Measurements from ENCODE around the gene NOS2.

DNA sequence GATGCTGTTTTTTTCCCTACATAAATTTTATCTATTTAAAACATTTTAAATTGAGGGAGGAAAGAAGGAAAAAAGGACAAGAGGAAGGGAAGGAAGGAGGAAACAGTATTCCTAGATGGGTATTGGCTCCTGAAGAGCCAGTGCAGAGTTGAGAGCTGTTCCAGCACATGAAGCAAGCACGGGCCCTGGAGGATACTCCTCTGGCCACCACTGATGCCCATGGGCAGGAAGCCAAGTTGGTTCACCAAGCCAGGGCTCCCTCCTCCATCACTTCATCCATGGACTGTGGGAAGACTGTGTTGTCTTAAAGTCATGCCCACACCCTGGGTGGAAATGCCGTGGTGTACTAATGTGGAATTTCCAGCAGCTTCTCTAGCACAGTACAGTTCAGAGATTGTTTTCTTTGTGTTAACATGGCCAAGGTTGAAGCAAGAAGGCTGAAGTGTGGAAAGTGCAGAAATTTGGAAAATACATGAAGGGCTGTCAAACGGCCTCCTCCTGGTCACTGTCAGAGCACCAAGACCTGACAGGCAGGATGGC, 23.9 kb upstream of the NOS2 start:
- TF ChIP-seq, protein P1, sequence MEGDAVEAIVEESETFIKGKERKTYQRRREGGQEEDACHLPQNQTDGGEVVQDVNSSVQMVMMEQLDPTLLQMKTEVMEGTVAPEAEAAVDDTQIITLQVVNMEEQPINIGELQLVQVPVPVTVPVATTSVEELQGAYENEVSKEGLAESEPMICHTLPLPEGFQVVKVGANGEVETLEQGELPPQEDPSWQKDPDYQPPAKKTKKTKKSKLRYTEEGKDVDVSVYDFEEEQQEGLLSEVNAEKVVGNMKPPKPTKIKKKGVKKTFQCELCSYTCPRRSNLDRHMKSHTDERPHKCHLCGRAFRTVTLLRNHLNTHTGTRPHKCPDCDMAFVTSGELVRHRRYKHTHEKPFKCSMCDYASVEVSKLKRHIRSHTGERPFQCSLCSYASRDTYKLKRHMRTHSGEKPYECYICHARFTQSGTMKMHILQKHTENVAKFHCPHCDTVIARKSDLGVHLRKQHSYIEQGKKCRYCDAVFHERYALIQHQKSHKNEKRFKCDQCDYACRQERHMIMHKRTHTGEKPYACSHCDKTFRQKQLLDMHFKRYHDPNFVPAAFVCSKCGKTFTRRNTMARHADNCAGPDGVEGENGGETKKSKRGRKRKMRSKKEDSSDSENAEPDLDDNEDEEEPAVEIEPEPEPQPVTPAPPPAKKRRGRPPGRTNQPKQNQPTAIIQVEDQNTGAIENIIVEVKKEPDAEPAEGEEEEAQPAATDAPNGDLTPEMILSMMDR (IDR thresholded peaks at IDR 0.05), result no peak
- TF ChIP-seq POLR2A (IDR thresholded peaks at IDR 0.05), result no peak

All from uterus (tissue), 2 donors.